Body of pancreas (tissue), 4 donors: ENCODE data around the gene QRICH1. TPM values are rescaled to one million over a fixed set of nuclear protein-coding genes. Genes with fewer than 3 reads are reported as not detected.
A peak's percentile ranks its signal among the peaks of the same experiment; 100 is the strongest.

Experiments
- microRNA counts, 2 donors: library from miRNA; unstranded; fragments of <30 nt; microRNA quantifications; one replicate each; lab custom pipeline; 2017
- microRNA-seq, 2 donors: library from miRNA; unstranded; fragments of <30 nt; microRNA quantifications; one replicate each; pipeline ENCODE4, GENCODE V29; 2016; ENCODE audit warnings: borderline number of aligned reads in 2 of 2, borderline replicate concordance in 2 of 2
- small RNA-seq: library from RNA; depleted of rRNA; stranded (forward); fragments of <200 nt; gene quantifications from one replicate; pipeline ENCODE3, GENCODE V24; 2016
- total RNA-seq, 2 donors: library from RNA; depleted of rRNA; stranded (reverse); fragments of >200 nt; gene quantifications; one replicate each; pipeline ENCODE4 v1.1.0, GENCODE V29; 2016

Gene QRICH1
- total RNA-seq, 2 donors from 2014 or later, result 63.6 to 67.9 TPM

MicroRNAs encoded within 50 kb of the gene (microRNA counts, 767-probe panel; counts per million panel counts)
- microRNA hsa-miR-191-5p (lab: Ali Mortazavi, UCI) (6,730 to 10,383 counts per million in 2 donors), microRNA hsa-miR-425-5p (lab: Ali Mortazavi, UCI) (0 to 736 counts per million in 2 donors)

Small RNAs within 50 kb of the gene (microRNA-seq; reads per million reads assigned to microRNA genes)
- gene MIR191, result 7,605 to 7,748 reads per million in 2 donors
- 764 to 777 reads per million in 2 donors for gene MIR425
- 0 reads per million in 2 donors for gene MIR6890

Small RNAs within 50 kb of the gene (small RNA-seq; reads per million reads assigned to genes)
- gene MIR191 (1,347 reads per million, percentile 99 among the genes with 10 or more reads in this experiment), gene MIR425 (9.9 reads per million, percentile 92 among the genes with 10 or more reads in this experiment), gene RN7SL182P (not detected)

Other genes with a start within 250 kb of the QRICH1 start
- gene PRKAR2A, start 246.2 kb downstream of the QRICH1 start, total RNA-seq, result 10 to 100 TPM; 14.8 to 32.0 TPM
- gene SLC25A20, start 195.2 kb downstream of the QRICH1 start, total RNA-seq, result 10 to 100 TPM; 20.8 to 31.4 TPM
- 10 to 100 TPM; 43.1 to 99.5 TPM for gene ARIH2, start 175.2 kb downstream of the QRICH1 start, total RNA-seq
- 10 to 100 TPM; 72.9 to 73.8 TPM for gene P4HTM, start 103.8 kb downstream of the QRICH1 start, total RNA-seq
- 100 to 1,000 TPM; 109 to 136 TPM for gene WDR6, start 86.7 kb downstream of the QRICH1 start, total RNA-seq
- 10 to 100 TPM; 67.6 to 72.6 TPM for gene DALRD3, start 75.5 kb downstream of the QRICH1 start, total RNA-seq
- gene NDUFAF3, start 72.0 kb downstream of the QRICH1 start, total RNA-seq, result 10 to 100 TPM; 25.7 to 55.0 TPM
- 100 to 1,000 TPM in 1 of 2 donors, 10 to 100 TPM in 1; 92.6 to 166 TPM for gene IMPDH2, start 64.7 kb downstream of the QRICH1 start, total RNA-seq
- gene QARS1, start 10.7 kb upstream of the QRICH1 start, total RNA-seq, result 100 to 1,000 TPM; 135 to 223 TPM
- gene USP19, start 26.8 kb upstream of the QRICH1 start, total RNA-seq, result 10 to 100 TPM; 30.6 to 33.6 TPM
- 100 to 1,000 TPM; 204 to 337 TPM for gene LAMB2, start 39.0 kb upstream of the QRICH1 start, total RNA-seq
- 10 to 100 TPM; 15.5 to 19.5 TPM for gene CCDC71, start 72.3 kb upstream of the QRICH1 start, total RNA-seq
- gene KLHDC8B, start 77.5 kb upstream of the QRICH1 start, total RNA-seq, result 10 to 100 TPM; 19.5 to 22.1 TPM
- gene C3orf62, start 183.2 kb upstream of the QRICH1 start, total RNA-seq, result 1 to 10 TPM; 4.9 TPM
- gene USP4, start 246.0 kb upstream of the QRICH1 start, total RNA-seq, result 10 to 100 TPM; 13.2 to 24.7 TPM